NOMO-1 treated with DMSO at 0.1 percent for 48 hours (cell line): ENCODE results near the gene DOC2B.
"Not testable (repeated sequence)": the region's sequence is repeated elsewhere in the genome, so short reads cannot be mapped to it uniquely, and the experiment has no call there.

Experiments used
- DNase-seq: peaks from one replicate; lab custom pipeline; 2025; ENCODE audit not compliant: unreplicated experiment; lab: John Stamatoyannopoulos, UW

DOC2B gene

GRCh38 chr17:193426-193810 lies 12.0 kb upstream of the DOC2B start:
- DNase-seq: no peak

GRCh38 chr17:192666-193425 lies 11.4 kb upstream of the DOC2B start:
- DNase-seq: no peak

DNA sequence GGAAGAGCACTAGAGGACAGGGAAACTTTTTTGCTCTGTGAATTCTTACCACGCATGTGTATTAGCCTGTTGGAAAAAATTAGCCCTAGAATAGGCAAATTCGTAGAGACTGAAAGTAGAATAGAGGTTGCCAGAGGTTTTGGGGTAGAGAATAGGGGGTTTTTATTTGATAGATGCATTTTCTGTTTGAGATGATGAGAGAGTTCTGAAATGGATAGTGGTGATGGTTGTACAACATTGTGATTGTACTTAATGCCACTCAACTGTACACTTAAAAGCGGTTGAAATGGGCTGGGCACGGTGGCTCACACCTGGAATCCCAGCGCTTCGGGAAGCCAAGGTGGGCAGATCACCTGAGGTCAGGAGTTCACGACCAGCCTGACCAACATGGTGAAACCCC lies 8.0 kb upstream of the DOC2B start:
- DNase-seq: no peak

- DNase-seq: no peak
These were observed 5.7 kb upstream of the DOC2B start for GRCh38 chr17:187130-187529.

DNA sequence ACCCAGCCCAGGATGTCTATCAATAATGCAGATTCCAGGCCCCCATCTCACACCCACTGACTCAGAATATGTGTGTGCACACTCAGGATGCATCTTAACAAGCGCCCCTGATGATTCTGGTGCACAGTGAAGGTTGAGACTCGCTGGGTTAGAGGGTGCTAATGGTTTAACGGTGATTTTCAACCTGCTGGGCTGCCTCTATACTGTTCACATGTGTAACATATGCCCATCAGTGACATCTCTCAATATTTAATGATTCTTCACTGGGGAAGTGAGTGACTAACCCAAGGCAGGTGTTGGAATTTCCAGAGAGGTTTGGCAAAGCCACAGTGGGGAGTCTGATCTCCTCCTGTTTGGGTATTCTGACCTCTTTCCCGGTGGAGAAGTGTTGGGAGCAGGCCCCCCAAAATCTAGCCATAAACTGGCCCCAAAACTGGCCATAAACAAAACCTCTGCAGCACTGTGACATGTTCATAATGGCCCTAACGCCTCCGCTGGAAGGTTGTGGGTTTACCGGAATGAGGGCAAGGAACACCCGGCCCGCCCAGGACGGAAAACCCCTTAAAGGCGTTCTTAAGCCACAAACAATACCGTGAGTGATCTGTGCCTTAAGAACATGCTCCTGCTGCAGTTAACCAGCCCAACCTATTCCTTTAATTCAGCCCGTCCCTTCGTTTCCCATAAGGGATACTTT lies 4.1 kb upstream of the DOC2B start:
- no peak for DNase-seq

GRCh38 chr17:183021-183420 lies 1.6 kb upstream of the DOC2B start:
- no peak for DNase-seq

- no peak for DNase-seq
These were observed 751 bp upstream of the DOC2B start for GRCh38 chr17:182050-182751.

DNA sequence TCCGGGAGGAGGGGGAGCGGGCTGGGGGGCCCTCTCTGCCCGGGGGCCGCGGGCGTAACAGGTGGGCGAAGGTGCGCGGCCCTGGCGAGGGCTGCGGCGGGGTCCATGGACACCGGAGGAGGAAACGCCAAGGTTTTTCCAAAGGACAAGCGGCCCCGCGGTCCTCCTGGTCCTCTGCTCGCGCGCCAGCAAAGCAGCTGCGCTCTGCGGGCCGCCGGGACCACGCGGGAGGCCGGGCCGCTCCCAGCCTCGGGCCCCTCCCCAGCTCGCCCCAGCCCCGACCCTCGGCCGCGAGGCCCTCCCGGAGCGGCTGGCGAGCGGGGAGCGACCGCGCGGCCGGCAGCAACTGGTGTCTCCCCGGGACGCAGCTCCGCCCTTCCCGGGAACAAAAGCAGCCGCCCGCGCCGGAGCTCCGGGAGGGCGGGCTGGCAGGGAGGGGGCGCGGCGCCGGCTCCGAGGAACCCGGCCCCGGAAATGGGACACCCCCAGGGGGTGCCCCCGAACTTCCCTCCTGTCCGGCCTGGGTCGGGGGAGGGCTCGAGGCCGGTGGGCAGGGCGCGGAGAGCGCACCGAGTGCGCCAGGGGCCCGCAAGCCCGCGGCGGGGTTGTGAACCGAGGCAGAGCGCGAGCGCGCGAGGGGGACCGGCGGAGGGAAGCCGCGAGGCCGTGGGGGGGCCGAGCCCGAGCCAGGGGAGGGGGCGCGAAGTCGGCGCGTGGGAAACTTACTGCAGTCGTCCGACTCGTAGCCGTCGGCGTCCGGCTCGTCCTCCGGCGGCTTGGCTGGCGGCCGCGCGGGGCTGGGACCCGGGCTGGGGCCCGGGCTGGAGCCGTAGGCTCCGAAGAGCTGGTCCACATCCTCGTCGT lies 837 bp downstream of the DOC2B start:
- no peak for DNase-seq

- no peak for DNase-seq
These were observed 1.6 kb downstream of the DOC2B start for GRCh38 chr17:179781-180380.

GRCh38 chr17:179066-179432 lies 2.4 kb downstream of the DOC2B start:
- DNase-seq: no peak

DNA sequence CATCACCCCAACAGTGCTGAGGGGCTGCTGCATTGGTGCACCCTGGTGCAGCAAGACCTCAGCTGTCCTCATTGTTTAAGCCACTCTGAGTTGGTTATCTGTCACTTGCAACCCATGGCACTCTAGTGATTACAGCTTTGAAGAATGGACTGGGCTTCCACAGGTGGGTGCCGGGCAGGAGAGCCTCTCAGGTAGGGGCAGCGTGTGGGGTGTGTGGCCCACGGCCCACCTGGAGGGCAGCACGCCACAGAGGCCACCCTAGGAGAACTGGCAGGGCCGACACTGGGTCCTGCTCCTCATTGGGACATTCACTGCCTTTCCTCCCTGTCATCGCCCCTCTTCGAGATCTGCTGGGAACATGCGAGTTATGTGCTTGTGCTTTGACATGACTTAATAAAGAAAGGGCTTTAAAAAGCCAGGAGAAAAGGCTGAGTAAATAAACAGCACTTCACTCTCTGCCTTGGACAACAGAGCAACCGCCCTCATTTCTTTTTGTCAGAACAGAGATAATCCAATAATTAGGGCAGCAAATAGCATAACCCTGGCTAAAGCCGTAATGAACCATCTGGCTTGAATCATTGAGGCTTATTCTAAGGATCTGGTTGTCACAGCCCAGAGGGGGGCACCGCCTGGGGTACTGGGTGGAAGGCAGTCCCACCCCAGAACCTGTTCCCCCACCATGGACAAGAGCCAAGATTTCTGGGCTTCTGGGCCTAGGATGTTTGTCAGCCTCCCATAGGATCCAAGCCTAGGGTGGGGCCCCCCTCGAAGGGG lies 3.0 kb downstream of the DOC2B start:
- DNase-seq: no peak

- DNase-seq: no peak
These were observed 3.7 kb downstream of the DOC2B start for GRCh38 chr17:177762-178161.

- no peak for DNase-seq
These were observed 4.3 kb downstream of the DOC2B start for GRCh38 chr17:177155-177554.

DNA sequence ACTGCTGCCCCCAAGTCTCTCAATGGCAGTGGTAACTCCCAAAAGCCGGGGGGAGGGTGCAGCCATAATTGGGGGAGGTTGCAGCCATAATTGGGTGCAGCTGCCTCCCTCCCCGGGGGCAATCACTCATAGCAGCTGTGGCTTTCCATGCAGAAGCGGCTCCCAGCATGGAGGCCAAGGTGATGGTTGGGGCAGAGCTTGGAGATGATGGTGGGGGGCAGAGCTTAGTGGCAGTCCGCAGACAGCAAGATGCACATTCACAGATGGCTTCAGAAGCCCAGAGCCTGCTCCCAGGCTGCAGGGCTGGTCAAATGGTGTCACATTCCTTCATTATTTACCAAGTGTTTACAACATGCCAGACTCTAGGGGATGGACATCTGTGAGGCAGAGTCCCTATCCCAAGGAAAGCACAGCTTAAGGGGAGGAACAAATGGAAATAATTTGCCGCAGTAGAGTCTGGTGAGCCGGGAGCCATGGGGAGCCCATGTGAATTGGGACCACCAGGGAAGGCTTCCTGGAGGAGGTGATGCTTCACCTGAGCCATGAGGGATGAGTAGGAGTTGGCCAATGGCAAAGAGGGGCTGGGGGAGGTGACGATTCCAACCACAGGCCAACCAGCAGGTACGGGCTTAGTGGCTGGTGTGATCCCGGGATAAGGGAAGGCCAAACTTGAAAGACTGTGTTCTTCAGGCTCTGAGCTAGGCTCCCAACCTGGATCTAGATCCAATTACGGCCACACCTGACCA lies 8.1 kb downstream of the DOC2B start:
- DNase-seq: no peak

DNA sequence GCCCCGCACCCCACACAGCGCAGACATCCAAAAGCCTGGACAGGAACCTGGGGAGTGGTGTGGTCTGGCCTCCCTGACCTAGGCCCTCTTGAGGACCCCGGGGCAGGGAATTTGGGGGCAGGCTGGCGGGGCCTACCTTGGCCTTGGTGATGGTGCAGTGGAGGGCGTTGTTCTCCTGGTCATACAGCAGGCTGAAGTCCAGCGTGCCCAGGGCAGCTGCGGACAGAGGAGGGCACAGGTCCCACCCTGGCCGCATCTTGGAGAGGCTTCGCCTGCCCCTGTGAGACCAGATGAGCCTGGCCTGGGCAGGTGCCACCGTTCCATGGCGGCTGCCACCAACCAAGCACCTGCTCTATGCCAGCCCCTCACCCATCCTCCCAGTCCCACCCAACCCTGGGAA lies 9.0 kb downstream of the DOC2B start:
- no peak for DNase-seq

- DNase-seq: no peak
These were observed 9.6 kb downstream of the DOC2B start for GRCh38 chr17:171871-172270.

- no peak for DNase-seq
These were observed 11.2 kb downstream of the DOC2B start for GRCh38 chr17:170130-170670.

GRCh38 chr17:168614-169013 lies 12.8 kb downstream of the DOC2B start:
- DNase-seq: not testable (repeated sequence)

- DNase-seq: no peak
These were observed 15.5 kb downstream of the DOC2B start for GRCh38 chr17:165939-166338.
